HG02759 (cell line): ENCODE results near the gene CFAP58.
A peak's percentile ranks its signal among the peaks of the same experiment; 100 is the strongest.

Source experiments
- ATAC-seq: cut with Tn5 transposase; IDR thresholded peaks from one replicate; pipeline ENCODE4 v1.9.1; 2021; ENCODE audit warnings: mild to moderate bottlenecking, moderate library complexity; ENCODE audit not compliant: unreplicated experiment

The CFAP58 gene

GRCh38 chr10:104353325-104354048 is at the start of gene CFAP58:
Gene CFAP58, plus strand, starts transcription at chr10:104353833. Its CDS starts 65 bp downstream, at chr10:104353898.
- ATAC-seq, result peak; percentile 73

DNA sequence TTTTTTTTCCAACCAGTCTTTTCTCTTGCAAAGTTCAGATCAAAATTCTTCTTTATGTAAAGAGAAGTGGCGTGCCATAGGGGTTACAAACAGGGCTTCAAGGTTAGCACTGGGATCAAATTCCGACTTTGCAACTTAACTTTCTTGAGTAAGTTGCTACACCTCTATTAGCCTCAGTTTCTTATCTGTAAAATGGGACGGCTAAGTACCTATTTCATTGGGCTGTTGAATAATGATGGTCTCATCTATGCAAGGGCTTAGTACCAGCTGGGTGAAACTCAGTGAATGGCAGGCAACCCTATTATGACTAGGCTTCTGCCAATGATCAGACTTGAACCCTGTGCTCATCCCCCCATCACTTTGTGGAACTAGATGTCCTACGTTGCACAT is 49.3 kb upstream of the CFAP58 start:
- no peak for ATAC-seq

DNA sequence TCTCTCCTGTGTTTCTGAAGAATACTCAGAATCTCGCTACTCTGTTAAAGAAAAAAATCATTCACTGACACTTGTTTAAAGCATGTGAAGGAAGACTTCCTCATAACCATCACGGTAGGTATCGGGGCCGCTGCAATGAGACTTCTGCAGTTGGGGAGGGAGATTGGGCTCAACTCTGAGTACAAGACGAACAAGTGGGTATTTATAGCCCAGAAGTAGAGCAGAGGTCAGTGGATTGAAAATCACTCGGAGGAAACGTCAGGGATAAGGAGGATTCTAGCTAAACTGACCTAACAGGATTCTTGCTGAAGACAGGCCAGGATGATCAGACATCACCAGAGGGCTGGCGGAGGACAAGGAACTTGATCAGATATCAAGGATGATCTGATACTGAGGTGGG is 48.7 kb upstream of the CFAP58 start:
- no peak for ATAC-seq

DNA sequence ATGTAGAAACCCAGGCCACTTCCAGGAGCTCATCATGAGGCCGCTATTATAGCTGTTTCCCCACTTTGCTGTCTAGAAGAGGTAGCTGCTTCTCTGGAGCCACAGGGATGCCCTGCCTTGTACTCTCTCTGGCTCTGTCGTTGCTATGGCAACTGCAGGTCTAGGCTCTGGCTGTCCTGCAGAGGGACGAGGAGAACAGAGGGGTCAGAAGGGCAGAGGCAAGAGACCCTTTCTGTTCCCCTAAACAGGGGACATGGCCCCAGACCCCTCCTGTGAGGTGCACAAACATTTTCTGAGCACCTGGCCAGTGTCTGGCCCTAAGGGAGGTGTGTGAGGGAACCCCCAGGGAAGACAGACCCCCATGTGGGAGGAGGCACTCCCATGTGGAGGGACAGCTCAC is 46.7 kb upstream of the CFAP58 start:
- ATAC-seq, result no peak

DNA sequence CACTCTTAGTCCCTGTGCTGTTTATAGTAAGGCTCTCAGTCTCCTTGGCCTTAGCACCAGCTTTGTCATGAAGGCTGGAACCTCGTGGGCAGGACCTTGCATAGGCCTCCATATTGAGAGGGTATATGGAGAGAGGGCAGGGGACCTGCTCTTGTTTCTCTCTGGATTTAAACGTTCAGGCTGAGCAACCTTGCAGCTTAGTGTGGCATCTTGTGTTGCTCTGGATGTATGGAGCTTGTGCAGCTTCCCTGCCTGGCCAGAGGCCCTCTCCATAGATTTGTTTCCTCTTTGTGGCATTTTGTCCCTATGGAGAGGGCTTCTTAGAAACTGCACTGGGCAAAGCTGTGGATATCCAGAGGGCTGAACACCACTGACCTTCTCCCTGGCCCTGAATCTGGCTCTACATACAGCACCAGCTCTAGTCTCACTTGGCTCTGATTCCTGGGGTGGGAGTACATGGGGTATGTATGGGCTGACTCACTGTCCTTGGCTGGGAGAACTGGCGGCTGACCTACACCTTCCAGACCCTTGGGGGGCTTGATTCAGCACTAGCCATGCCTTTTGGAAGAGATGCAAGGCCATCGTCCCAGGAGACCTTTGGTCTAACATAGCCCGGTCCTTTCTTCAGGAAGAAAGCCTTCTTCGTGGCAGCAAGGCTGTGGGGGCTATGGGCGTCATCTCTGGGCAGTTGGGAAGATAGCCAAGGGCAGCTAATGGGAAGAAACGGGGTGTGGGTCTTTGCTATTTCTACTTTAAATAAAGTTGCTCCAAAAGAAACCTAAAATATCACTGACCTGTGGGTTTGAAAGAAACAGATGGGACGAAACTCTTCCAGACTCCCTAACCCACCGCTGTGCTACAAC is 45.8 kb upstream of the CFAP58 start:
- no peak for ATAC-seq

DNA sequence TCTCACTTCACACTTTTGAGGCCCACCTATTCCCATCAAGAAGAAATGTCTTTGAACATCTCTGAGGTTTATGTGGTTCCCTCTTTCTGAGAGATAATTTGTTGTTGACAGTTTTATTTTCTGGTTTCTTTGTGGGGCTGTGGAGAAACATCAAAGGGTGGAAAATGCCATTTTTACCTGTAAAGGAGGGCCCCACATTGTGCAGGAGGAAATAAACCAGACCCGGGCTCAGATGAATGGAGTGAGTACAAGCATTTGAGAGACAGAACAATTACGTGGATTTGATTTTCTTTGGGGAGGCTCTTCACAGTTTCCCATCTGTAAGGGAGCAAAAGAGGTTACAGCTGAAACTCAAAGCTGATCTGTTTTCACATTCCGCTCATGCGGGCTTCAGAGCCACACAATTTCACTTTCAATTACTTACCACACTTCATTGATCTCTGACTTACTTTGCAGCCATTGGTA is 45.2 kb upstream of the CFAP58 start:
- ATAC-seq, result peak; percentile 55

GRCh38 chr10:104309980-104310978 is 43.4 kb upstream of the CFAP58 start:
- ATAC-seq, result no peak

DNA sequence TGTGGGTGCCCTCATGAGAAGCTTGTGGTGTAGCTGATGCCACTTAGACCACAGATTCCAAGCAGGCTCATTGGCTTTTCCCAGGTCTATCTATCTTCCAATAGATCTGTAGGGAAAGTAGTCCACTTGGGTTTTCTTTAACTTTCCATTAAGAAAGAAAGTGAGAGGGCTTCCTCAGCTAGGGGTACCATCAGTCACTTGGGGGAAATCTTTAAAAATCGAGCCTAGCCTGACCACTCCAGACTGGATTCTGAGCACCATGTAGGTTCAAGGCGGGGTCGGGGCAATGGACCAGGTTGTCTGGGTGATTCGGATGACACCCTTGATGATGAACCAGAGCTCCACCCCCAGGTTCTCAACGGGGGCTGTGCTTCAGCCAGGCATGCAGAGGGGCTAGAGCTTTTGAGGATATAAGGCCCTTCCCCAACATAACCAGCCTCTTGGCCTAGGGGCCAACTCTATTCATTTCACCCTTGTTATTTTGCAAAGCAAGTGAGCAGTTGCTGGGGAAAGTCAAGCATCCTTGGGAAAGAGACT is 42.4 kb upstream of the CFAP58 start:
- ATAC-seq, result no peak

DNA sequence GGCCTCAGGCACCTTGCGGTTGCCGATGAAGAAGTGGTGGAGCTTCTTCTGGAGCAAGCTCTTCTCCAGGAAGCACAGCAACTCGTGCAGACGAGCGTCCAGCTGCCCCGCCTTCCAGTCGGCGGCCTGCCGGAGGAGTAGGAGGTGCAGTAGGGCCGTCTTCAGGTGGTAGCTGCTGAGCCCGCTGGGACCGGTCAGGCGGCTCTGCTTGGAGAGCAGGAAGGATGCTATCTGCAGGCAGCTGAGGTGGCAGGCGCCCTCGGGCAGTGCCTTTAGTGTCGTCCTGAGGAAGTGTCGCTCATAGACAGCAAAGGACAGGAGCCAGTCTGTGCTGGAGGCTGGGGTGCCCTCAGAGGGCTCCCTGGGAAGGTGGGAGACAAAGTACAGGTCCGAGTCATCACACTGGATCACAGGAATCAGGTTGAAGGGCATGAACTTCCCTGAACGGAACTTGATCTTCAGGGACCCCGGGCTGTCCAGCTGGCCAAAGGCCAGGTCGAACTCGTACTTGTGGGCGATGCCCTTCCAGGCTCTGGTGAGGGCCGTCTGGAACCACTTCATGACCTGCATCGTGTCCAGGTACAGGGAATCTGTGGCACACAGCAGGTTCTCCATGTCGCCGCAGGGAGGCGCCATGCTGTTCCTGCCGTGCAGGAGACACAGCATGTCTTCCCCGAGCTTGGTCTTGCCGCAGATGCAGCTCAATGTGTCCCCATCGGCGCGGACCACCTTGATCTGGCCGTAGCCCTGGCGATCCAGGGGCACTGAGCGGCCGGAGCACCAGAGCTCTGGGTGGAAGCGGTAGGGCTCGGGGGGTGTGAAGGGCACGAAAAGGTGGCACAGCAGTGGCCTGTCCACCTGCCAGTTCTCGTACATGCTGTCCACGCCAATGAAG is 38.8 kb upstream of the CFAP58 start:
- ATAC-seq, result no peak

DNA sequence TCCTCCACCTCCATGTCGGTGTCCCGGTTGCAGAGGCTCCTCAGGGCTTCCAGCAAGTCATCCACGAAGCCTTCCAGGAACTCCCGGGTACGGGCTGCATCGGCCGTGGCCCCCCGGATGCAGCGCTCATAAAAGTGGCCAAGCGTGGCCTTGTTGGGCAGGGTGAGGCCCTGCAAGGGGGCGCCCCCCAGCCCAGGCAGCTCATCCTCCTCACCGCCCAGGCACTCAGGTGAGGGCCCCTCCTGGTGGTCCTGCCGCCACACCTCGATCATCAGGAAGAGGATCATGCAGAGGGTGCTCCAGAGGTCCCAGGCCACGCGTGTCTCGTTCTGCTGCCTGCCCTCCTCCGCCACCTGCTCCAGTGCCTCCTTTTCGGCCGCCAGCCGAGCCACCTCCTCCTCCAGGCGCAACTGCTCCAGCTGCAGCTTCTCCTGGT is 38.1 kb upstream of the CFAP58 start:
- ATAC-seq, result no peak

DNA sequence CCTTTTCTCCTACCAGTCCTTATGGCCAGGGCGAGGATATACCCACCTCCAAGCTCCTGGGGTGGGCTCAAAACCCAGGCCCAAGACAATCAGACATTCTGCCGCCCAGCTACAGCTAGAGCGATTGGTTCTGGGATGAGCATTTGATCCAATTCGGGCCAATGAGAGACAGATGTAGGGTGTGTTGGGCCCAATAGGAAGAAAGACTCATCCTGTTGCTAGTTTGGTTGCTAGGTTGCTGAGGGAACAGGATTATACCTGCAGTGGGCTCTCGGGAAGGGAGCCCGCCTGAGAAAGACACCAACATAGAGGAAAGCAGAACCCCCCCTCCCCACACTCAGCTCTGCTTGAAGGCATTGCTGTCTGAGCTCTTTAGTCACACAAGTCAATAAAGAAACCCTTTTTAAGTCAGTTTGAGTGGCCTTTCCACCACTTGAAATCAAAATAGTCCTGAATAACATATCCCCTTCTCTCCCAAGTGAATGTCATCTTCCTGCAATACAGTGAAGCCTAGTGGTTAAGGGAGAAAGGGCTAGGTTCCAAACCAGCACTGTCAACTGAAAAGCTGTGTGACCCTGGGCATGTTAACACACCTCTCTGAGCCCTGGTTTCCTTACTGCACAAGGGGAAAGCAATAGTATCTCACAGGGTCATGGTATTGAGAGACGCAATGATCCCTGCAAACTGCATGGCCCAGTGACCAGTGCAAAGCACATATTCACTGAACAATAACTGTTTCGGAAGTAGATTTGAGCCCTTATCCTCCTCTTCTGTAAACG is 37.1 kb upstream of the CFAP58 start:
- no peak for ATAC-seq

GRCh38 chr10:104317269-104317710 is 36.3 kb upstream of the CFAP58 start:
- ATAC-seq, result peak; percentile 13

DNA sequence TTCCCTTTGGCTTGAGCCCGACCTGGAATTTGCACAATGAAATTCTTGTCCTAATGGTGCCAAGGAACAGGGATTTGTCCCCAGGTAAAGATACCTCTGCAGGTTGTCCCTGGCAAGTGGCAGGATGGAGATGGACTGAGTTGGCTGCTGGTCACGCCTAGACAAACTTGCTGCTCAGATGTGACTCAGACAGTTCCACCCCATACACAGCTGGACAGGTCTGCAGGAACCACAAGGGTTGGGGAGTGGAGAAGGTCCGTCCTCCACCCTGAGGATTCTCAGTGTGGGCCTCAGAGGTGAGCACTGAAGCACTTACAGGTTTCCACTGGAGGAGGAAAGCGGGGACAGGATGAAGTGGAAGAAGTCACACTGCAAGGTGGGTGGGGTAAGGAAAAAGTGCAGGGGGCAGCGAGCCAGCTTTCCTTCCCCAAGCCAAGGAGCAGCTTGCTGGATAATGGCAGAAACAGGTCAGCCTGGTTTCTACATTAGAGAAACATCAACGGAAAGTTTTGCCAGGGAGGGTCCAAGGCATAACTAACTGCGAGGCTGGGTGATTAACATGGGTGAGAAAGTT is 35.8 kb upstream of the CFAP58 start:
- ATAC-seq, result peak; percentile 42

- no peak for ATAC-seq
Observed at GRCh38 chr10:104318326-104318725, 35.3 kb upstream of the CFAP58 start.

GRCh38 chr10:104318810-104319741 is 34.6 kb upstream of the CFAP58 start:
- ATAC-seq, result no peak

DNA sequence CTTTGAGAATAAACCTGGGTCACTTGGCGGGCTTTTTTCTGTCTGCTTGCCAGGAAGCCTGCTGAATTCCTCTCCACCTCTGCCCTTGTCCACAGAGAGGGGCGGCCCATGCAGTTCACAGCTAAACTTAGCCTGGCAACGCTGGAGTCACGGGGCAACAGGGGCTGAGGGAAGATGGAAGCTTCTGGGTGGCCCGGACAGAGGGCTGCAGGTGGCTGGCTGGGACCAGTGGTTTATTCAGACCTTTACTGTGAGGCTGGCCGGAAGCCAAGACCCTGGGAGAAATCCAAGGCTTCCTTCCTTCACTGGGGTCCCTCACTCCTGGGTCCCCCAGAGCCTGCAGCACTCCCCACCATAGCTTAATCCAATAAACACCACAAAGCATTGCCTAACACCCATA is 32.4 kb upstream of the CFAP58 start:
- no peak for ATAC-seq

GRCh38 chr10:104321725-104322415 is 31.8 kb upstream of the CFAP58 start:
- ATAC-seq, result peak; percentile 10
